Measurements from ENCODE around the gene IBTK. TPM values are rescaled to one million over a fixed set of nuclear protein-coding genes. Genes with fewer than 3 reads are reported as not detected.
"Not testable (repeated sequence)": the region's sequence is repeated elsewhere in the genome, so short reads cannot be mapped to it uniquely, and the experiment has no call there.

The IBTK gene
- total RNA-seq, 2 experiments from 2014 or later: 26.8 to 27.7 TPM

DNA sequence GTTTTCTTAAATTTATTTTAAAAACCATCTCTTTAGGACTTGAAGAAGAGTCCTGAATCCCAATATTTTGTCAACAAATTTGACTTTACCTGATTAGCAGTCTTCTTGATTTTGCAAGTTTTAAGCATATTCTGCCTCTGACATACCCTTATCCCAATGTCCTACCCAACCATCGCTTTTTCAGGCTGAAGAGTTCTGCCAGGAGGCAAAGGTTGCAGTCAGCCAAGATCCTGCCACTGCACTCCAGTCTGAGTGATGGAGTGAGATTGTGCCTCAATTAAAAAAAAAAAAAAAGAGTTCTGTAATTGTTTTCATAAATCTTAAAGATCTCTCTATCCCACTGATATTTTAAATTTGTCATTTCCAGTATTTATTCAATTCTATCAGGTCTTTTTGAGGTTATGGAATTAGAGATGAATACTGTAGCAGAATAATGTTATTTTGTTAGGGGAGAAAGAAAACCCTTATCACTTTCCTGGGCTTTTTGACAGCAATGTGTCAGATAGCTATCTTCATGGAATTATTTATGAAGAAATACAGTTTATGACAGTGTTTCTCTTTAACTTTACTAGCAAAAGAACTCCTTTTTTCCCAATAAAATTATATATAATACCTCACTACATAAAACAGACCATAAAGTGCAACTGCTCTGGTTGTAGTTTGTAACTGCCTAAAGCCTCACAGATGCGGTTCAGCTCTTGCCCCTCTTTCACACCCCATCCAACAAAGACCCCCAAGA, 78.2 kb downstream of the IBTK start:
- TF ChIP-seq, protein P1, sequence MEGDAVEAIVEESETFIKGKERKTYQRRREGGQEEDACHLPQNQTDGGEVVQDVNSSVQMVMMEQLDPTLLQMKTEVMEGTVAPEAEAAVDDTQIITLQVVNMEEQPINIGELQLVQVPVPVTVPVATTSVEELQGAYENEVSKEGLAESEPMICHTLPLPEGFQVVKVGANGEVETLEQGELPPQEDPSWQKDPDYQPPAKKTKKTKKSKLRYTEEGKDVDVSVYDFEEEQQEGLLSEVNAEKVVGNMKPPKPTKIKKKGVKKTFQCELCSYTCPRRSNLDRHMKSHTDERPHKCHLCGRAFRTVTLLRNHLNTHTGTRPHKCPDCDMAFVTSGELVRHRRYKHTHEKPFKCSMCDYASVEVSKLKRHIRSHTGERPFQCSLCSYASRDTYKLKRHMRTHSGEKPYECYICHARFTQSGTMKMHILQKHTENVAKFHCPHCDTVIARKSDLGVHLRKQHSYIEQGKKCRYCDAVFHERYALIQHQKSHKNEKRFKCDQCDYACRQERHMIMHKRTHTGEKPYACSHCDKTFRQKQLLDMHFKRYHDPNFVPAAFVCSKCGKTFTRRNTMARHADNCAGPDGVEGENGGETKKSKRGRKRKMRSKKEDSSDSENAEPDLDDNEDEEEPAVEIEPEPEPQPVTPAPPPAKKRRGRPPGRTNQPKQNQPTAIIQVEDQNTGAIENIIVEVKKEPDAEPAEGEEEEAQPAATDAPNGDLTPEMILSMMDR (IDR thresholded peaks at IDR 0.05): no peak
- Mint-ChIP-seq H3K4me1 (ENCODE audit: low read depth) (no peaks in the 10 kb centered on the region), H3K36me3 (ENCODE audit: low read depth) (peaks cover 40% of the 10 kb centered on the region), H3K4me3 (no peak overlapping the region), H3K27ac (no peak overlapping the region), H3K9me3 (no peaks in the 10 kb centered on the region), H3K27me3 (no peaks in the 10 kb centered on the region)
- DNase-seq (no peak), ATAC-seq (no peak)
- ChIA-PET POLR2A (no interaction called here), CTCF (no interaction called here)
- intact Hi-C loops (cut with micrococcal nuclease): no loop called here

DNA sequence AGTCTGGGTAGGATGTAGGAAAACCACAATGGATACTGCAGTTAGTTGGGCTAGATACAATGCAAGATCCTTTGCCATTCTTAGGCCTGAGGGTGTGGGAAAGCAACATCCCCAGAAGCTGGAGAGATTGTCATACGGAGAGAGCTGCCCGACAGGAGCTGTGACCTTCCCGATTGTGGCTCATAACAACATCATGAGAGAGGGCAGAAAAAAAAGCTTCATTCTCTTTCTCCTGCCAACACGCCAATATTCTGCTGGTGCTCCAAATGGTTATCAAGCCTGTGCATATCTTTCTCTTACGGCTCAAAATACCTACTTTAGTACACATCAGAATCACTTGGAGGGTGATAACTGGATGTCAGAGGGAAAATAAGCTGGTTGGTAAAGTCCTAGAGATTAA, 81.1 kb downstream of the IBTK start:
- no peak overlapping the region for H3K27ac Mint-ChIP-seq
- TF ChIP-seq, protein P1 (IDR thresholded peaks at IDR 0.05): no peak
- no peak overlapping the region for H3K4me3 Mint-ChIP-seq
- POLR2A ChIA-PET: no interaction called here
- H3K27me3 Mint-ChIP-seq: no peaks in the 10 kb centered on the region
- H3K4me1 Mint-ChIP-seq (ENCODE audit: low read depth): no peaks in the 10 kb centered on the region
- intact Hi-C loops (cut with micrococcal nuclease): no loop called here
- H3K9me3 Mint-ChIP-seq: no peaks in the 10 kb centered on the region
- no peak for DNase-seq
- no peak for ATAC-seq
- peaks cover 32% of the 10 kb centered on the region for H3K36me3 Mint-ChIP-seq (ENCODE audit: low read depth)
- CTCF ChIA-PET: no interaction called here

DNA sequence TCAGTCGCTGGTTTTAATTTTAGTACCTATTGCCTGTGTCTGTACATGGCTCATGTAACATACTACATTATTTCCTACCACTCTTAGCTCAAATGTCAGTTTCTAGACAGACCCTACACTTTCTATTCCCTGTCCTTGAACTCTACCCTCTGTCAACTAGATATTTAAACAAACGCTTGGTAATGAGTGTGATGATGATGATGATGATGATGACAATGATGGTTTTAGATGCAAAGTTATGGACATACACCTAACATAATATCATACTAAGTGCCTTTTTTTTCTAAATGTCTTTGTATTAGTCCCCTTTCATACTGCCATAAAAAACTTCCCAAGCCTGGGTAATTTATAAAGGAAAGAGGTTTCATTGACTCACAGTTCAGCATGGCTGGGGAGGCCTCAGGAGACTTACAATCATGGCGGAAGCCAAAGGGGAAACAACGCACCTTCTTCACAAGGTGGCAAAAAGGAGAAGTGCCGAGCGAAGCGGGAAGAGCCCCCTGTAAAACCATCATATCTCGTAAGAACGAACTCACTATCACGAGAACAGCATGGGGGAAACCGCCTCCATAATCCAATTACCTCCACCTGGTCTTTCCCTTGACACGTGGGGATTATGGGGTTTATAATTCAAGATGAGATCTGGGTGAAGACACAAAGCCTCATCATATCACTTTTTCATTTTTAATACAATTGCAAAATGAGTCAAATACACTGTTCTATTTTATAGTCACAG, 87.1 kb downstream of the IBTK start:
- CTCF ChIA-PET: no interaction called here
- intact Hi-C loops (cut with micrococcal nuclease): no loop called here
- DNase-seq (no peak), ATAC-seq (no peak)
- Mint-ChIP-seq H3K9me3 (peaks cover 8% of the 10 kb centered on the region), H3K4me1 (ENCODE audit: low read depth) (no peaks in the 10 kb centered on the region), H3K27me3 (no peaks in the 10 kb centered on the region), H3K36me3 (ENCODE audit: low read depth) (peaks cover 1% of the 10 kb centered on the region), H3K4me3 (no peak overlapping the region), H3K27ac (no peak overlapping the region)
- TF ChIP-seq, protein P1 (IDR thresholded peaks at IDR 0.05): no peak
- POLR2A ChIA-PET: no interaction called here

DNA sequence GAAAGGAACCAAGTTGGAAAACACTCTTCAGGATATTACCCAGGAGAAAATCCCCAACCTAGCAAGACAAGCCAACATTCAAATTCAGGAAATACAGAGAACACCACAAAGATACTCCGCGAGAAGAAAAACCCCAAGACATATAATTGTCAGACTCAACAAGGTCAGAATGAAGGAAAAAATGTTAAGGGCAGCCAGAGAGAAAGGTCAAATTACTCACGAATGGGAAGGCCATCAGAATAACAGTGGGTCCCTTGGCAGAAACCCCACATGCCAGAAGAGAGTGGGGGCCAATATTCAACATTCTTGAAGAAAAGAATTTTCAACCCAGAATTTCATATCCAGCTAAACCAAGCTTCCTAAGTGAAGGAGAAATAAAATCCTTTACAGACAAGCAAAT, 94.8 kb downstream of the IBTK start:
- intact Hi-C loops (cut with micrococcal nuclease); H3K4me3 Mint-ChIP-seq; POLR2A ChIA-PET; H3K27me3 Mint-ChIP-seq; H3K36me3 Mint-ChIP-seq (ENCODE audit: low read depth); H3K4me1 Mint-ChIP-seq (ENCODE audit: low read depth); H3K27ac Mint-ChIP-seq; DNase-seq; CTCF ChIA-PET; ATAC-seq: not testable (repeated sequence)
- H3K9me3 Mint-ChIP-seq: peaks cover 13% of the 10 kb centered on the region

DNA sequence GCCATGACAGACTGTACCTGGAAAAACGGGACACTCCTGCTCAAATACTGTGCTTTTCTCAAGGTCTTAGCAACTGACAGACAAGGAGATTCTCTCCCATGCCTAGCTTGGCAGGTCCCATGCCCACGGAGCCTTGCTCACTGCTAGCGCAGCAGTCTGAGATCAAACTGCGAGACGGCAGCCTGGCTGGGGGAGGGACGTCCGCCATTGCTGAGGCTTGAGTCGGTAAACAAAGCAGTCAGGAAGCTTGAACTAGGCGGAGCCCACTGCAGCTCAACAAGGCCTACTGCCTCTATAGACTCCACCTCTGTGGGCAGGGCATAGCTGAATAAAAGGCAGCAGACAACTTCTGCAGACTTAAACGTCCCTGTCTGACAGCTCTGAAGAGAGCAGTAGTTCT, 96.4 kb downstream of the IBTK start:
- intact Hi-C loops (cut with micrococcal nuclease); H3K27ac Mint-ChIP-seq; CTCF ChIA-PET; H3K9me3 Mint-ChIP-seq; H3K4me1 Mint-ChIP-seq (ENCODE audit: low read depth); H3K4me3 Mint-ChIP-seq; POLR2A ChIA-PET; ATAC-seq; DNase-seq; H3K27me3 Mint-ChIP-seq; H3K36me3 Mint-ChIP-seq (ENCODE audit: low read depth): not testable (repeated sequence)

DNA sequence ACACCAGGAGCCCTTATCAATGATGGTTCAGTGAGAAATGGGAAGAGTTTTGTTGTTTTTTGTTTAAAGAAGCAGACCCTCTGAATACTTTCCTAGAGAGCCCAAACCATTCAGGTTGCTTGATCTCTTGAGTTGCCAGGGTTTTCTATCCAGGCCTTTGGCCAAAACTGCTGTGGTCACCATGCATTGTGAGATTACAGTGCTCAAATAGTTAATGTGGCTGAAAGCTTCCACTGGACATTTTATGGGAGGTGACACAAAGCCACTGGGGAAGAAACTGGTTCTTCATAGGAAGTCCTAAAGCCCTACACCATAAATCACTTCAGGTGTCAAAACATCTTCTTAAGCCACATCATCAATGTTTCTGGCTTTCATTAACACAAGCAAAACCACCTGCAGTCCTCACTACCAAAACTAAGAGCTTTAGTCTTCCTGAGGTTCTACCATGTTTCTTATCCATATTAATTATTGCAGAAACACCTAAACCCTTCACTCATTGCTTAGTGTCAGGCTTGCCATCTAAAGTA, 101.6 kb downstream of the IBTK start:
- intact Hi-C loops (cut with micrococcal nuclease): no loop called here
- H3K4me3 Mint-ChIP-seq: no peak overlapping the region
- DNase-seq (no peak), ATAC-seq (no peak)
- no peaks in the 10 kb centered on the region for H3K36me3 Mint-ChIP-seq (ENCODE audit: low read depth)
- CTCF ChIA-PET: no interaction called here
- no peaks in the 10 kb centered on the region for H3K27me3 Mint-ChIP-seq
- TF ChIP-seq, protein P1 (IDR thresholded peaks at IDR 0.05): no peak
- POLR2A ChIA-PET: no interaction called here
- no peak overlapping the region for H3K27ac Mint-ChIP-seq
- no peaks in the 10 kb centered on the region for H3K4me1 Mint-ChIP-seq (ENCODE audit: low read depth)
- no peaks in the 10 kb centered on the region for H3K9me3 Mint-ChIP-seq
